Bone marrow (tissue), 2 donors: ENCODE data around the gene PDE7B.
"Not testable (repeated sequence)": the region's sequence is repeated elsewhere in the genome, so short reads cannot be mapped to it uniquely, and the experiment has no call there.

Source experiments
- DNase-seq, 2 donors: peaks; one replicate each; lab custom pipeline; 2025; lab: John Stamatoyannopoulos, UW

Gene PDE7B

DNA sequence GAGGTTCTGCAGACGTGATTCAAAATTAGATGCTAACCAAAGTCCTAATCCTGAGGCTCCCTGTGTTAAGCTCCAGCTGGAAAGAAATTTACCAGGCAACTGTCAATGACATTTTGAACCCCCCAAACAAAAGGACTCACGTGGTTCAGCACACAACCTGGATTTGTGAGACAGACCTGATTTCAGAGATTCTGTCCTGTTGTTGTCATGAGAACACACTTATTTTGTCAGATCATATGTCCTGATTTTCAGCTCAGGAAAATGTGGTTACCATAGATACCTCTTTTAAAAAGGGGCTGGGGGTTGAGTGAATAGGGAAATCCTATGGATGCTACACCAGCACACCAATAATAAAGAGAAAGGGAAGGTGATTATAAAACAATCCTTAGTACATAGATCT, 337.0 kb downstream of the PDE7B start:
- no peak for DNase-seq

DNA sequence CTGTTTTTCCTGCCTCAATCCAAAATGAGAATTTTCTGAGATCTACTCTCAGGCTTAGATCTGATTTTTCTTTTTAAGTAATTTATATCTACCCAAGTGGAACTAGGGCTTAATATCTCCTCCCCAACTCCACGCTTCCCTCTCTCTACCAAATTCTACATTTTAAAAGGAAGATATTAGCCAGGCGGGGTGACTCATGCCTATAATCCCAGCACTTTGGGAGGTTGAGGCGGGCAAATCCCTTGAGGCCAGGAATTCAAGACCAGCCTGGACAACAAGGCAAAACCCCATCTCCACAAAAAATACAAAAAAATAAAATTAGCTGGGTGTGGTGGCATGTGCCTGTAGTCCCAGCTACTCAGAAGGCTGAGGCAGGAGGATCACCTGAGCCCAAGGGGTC, 337.6 kb downstream of the PDE7B start:
- DNase-seq: no peak

GRCh38 chr6:136191606-136192312, 340.3 kb downstream of the PDE7B start:
- DNase-seq: no peak

DNA sequence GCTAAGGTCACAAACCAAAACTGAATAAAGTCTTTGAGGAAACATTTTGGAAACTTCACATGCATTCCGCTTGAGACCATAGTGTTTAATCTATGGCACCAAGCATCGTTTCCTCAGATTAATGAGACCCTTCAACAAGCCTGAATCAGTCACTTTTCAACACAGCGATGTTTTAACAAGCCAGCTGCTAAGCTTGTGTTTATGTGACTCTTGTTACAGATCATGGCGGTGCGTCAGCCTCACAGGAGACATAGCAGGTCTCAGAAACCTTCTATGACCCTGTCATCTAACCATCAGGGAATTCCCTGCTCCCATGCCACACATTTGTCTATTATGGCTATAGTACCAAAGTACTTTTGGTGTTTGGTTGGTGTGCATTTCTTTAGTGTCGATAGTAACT, 341.4 kb downstream of the PDE7B start:
- no peak for DNase-seq

GRCh38 chr6:136201732-136202131, 350.2 kb downstream of the PDE7B start:
- no peak for DNase-seq

DNA sequence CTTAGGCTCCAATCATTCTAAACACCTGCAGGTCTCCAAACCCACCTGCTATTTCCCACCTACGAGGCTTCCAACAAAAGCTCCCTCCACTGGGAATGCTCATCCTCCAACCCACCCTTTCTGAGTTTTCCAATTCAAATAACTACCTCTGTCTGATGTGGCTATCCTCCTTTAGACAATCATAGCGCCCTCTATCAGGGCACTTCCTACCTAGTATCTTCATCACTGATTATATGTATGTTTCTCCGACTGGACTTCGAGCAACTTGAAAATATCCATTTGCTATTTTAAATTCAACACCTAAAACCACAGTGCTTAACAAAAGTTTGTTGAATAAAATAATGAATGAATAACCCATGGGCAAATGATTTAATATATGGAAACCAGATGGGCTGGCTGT, 357.3 kb downstream of the PDE7B start:
- no peak for DNase-seq

- no peak for DNase-seq
Measured at GRCh38 chr6:136209496-136209895, 358.0 kb downstream of the PDE7B start.

DNA sequence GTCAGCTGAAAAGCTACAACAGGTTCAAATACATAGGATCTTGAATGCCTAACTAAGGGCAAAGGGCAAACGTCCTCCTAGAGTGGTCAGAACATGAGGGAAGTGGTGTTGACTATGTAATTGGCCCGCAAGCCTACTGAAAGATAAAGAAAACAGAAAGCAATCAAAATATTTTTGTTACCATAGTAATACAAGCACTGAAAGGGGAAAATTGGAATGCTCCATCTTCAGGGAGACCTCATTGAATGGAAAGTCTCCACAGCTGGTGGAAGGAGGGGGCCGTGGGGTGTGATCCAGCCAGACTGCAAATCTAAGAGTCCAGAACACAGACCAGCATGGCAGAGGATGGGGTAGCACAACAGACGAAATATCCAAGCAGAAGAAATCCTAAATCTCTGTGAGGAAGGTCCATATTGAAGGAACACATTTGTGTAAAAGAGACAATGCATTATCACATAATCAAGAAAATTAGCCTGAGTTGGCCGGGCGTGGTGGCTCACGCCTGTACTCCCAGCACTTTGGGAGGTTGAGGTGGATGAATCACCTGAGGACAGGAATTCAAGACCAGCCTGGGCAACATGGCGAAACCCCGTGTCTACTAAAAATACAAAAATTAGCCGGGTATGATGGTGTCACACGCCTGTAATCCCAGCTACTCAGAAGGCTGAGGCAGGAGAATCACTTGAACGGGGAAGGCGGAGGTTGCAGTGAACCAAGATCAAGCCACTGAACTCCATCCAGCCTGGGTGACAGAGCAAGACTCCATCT, 359.1 kb downstream of the PDE7B start:
- DNase-seq: no peak

DNA sequence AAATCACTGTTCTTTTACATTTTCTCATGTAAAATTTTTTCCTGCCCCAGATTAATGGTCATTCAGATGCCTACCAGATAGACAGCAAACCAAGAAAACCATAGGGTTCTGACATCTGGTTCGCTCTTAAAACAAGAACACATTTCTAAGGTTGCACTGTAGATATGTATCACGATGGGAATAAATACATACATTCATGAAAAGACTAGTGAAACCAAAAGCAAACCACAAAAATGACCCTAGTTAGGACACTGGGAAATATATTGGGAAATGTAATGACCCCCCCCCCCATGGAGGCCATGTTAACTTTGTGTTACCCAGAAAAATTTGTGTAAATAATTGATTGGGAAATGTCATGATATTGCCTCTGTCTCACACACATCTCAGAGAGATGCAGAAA, 361.1 kb downstream of the PDE7B start:
- no peak for DNase-seq

GRCh38 chr6:136213012-136213539, 361.6 kb downstream of the PDE7B start:
- DNase-seq: no peak

GRCh38 chr6:136213853-136214252, 362.4 kb downstream of the PDE7B start:
- no peak for DNase-seq

DNA sequence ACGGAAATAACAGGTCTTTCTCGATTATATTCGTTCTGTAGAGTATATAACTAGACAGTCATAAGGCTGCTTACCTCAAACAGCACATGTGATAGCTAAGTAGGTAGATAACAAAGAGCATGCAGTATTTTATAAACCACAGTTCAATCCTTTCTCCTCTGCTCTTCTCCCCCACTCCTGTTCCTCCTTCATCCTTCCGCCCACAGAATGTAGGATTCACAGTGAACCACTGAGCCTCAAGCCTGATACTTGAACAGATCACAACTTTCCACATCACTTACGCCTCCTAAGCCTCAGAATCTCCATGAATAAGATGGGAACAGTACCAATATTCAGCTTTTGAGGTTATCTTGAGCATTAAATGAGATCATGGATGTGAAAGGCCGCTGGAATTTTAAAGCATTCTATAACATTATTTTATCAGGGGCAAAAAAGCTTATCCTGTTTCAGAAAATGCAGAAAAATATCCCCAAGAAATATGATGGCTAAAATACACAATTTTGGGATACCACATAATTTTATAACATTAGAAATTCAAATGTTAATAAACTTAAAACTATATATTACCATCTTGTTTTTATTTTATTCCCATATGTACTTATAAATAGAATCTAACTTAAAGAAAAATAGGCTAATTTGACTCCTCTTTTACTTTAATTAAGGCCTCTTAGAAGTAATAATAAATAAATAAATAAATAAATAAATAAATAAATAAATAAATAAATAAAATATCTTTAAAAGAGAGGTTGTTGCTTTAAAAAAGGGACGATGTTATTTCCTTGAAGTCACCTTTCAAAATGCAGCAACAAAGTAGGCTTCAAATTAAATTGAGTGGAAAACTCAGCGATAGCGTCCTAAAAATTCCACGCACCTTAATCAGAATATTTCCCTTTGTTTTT, 365.3 kb downstream of the PDE7B start:
- no peak for DNase-seq

DNA sequence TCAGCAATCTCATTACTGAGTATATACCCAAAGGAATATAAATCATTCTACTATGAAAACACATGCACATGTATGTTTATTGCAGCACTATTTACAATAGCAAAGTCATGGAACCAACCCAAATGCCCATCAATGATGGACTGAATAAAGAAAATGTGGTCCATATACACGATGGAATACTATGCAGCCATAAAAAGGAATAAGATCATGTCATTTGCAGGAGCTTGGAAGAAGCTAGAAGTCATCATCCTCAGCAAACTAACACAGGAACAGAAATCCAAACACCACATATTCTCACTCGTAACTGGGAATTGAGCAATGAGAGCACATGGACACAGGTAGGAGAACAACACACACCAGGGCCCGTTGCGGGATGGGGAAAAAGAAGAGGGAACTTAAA, 373.5 kb downstream of the PDE7B start:
- DNase-seq: not testable (repeated sequence)

- no peak for DNase-seq
Measured at GRCh38 chr6:136225496-136225895, 374.0 kb downstream of the PDE7B start.

GRCh38 chr6:136226027-136226673, 374.6 kb downstream of the PDE7B start:
- peak in 1 of 2 donors; percentile 34 for DNase-seq

DNA sequence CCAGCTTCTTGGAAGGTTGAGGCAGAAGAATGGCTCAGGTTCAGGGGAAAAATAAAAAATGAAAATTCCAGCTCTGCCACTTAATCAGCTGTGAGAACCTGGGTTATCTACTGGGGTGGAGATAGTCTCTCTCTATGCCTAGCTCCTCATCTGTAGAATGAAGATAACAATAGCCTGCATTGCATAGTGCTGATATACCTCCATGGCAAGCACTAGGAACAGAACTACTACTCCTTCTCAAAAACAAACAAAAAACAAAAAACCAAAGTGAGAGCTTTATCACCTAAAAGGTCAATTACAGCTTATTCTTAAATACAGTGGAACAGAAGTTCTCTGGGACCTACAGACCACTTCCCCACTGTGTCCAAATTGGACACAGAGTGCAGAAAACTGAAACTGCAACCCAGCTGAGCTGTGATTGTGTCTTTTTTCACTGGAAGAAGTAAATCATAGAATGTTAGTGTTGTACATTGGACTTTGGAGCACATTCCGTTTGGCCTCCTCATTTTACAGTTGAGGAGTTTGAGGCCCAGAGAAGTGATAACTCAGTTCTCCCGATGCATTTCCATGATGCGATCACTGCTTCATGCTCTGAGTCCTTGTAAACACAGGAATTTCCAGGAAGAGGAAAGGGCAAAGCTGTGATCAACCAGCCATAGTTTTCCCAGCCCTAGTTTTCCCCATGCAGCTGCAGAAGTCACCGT, 375.3 kb downstream of the PDE7B start:
- no peak for DNase-seq

GRCh38 chr6:136228814-136229213, 377.3 kb downstream of the PDE7B start:
- DNase-seq: no peak

DNA sequence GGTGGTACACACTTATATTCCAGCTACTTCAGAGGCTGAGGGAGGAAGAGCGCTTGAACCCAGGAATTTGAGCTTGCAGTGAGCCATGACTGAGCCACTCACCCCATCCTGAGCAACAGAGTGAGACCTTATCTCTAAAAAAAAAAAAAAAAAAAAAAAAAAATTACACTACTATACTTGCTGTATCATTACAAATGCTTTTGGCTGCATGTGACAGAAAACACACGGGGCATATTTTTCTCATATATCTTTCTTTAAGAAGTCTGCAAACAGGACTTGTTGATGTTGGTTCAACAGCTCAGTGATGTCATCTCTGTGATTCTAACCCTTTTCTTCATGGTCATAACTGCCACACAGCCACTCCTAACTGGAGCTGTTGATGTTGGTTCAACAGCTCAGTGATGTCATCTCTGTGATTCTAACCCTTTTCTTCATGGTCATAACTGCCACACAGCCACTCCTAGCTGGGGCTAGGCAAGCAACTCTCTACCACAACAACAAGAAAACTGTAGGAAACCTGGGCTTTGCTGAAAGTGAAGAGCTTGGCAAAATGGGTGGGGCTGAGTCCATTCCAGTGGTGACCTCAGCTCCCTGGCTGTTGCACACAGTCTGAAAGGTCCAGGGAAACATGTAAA, 378.8 kb downstream of the PDE7B start:
- no peak for DNase-seq

DNA sequence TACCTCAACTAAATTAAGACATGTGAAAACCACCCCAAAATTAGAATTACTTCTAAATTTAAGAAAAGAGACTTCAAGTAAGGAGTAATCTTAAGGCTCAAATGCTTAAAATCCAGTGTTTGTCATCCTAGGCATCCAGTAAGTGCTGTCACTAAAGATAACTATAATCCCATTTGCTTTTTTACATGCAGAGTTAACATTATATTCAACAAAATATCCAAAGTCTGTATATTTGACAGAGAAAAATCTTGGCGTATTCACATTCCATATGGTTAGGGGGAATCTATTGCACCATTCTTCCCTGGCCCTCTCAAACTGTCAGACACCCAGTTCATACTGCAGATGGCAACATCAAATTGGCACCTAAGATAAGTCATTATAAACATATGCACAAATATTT, 381.2 kb downstream of the PDE7B start:
- no peak for DNase-seq

DNA sequence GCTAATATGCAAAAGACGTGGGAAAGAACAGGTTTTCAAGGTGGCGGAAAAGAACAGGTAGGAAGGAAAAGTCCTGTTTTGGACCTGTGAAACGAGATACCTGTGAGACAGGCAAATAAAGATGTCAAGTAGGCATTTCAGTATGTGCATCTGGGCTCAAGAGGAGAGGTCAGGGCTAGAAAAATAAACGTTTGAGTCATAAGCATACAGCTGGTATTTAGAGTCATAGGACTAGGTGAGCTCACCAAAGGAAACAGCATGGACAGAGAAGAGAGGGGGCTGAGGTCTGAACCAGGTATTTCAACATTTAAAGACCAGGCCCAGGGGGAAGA, 383.7 kb downstream of the PDE7B start:
- no peak for DNase-seq
